ENCODE measurements around the gene TNPO3.

DNA sequence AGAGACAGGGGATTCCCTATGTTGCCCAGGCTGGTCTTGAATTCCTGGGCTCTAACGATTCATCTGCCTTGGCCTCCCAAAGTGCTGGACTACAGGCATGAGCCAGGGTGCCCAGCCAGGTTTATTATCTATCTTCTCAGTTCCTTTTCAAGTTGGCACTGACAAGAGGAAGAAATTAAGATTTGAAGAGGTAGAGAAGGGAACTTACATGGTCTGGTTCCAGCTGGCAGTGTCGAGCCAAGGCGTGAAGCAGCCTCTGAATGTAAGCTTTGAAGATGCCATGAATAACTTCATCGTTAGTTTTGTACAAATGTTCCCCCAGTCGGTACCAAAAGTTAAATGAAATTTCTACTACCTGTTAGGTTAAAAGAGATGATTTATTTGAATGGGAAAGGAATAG is 57.7 kb downstream of the TNPO3 start:
- no peak for TF ChIP-seq POLR2AphosphoS5 (IDR thresholded peaks at IDR 0.05; ENCODE audit: borderline replicate concordance, low read depth, low read length)
- no peak for TF ChIP-seq EZH2 (IDR thresholded peaks at IDR 0.05)
- no peak for TF ChIP-seq FOXP2 (optimal IDR thresholded peaks at IDR 0.05; ENCODE audit: control extremely low read depth, extremely low read length, insufficient read depth)
